ENCODE results near the gene SLC16A4.

GRCh38 chr1:110364221-110364620, 26.6 kb downstream of the SLC16A4 start:
- TF ChIP-seq EP300 (IDR thresholded peaks at IDR 0.05) (no peak), POLR2A (IDR thresholded peaks at IDR 0.05) (no peak)

Data from gastroesophageal sphincter (tissue), 2 donors.